Measurements from ENCODE around the gene TMEM108. TPM values are rescaled to one million over a fixed set of nuclear protein-coding genes. Genes with fewer than 3 reads are reported as not detected.

The TMEM108 gene
- total and polyA plus RNA-seq, 12 donors: 0.40 to 4.0 (median 1.5) TPM

GRCh38 chr3:133121450-133121849, 83.3 kb downstream of the TMEM108 start:
- H3K27ac ChIP-seq: no peak overlapping the region
- no peak for TF ChIP-seq CTCF (IDR thresholded peaks at IDR 0.05)
- H3K4me1 ChIP-seq: peaks cover 0 to 16% (median 6%) of the 10 kb centered on the region in 9 donors
- H3K9me3 ChIP-seq: no peaks in the 10 kb centered on the region
- intact Hi-C loops (cut with DNase I): no loop called here
- H3K36me3 ChIP-seq: no peaks in the 10 kb centered on the region
- H3K27me3 ChIP-seq: no peaks in the 10 kb centered on the region
- H3K4me3 ChIP-seq: no peak overlapping the region
- WGBS, 2 donors: 60 to 63% methylated on average over 3 of the region's 3 CpGs
- ATAC-seq (no peak), DNase-seq (no peak)

GRCh38 chr3:133123636-133124035, 85.4 kb downstream of the TMEM108 start:
- no peak for TF ChIP-seq CTCF (IDR thresholded peaks at IDR 0.05)
- ATAC-seq (peak in 1 of 8 donors; percentile 18), DNase-seq (no peak)
- H3K9me3 ChIP-seq: no peaks in the 10 kb centered on the region
- H3K4me3 ChIP-seq: no peak overlapping the region
- no peaks in the 10 kb centered on the region for H3K36me3 ChIP-seq
- H3K27ac ChIP-seq: peak overlapping the region in 1 of 10 donors; percentile 11
- 36 to 58% methylated on average over 1 of the region's 1 CpG for WGBS, 2 donors
- H3K27me3 ChIP-seq: no peaks in the 10 kb centered on the region
- peaks cover 0 to 16% (median 6%) of the 10 kb centered on the region in 9 donors for H3K4me1 ChIP-seq
- intact Hi-C loops (cut with DNase I): no loop called here

- Histone ChIP-seq H3K4me3 (peak overlapping the region in 1 of 10 donors; percentile 24), H3K4me1 (peaks cover 0 to 16% (median 6%) of the 10 kb centered on the region in 9 donors), H3K36me3 (no peaks in the 10 kb centered on the region), H3K27ac (peak overlapping the region in 2 of 10 donors; percentile 11 to 35), H3K27me3 (no peaks in the 10 kb centered on the region), H3K9me3 (no peaks in the 10 kb centered on the region)
- intact Hi-C loops (cut with DNase I): no loop called here
- WGBS, 2 donors: 24 to 34% methylated on average over 6 of the region's 6 CpGs
- ATAC-seq: peak; percentile 84 to 97 (median 90)
- DNase-seq: peak; percentile 23 to 25
- TF ChIP-seq CTCF (IDR thresholded peaks at IDR 0.05): no peak
Measured at GRCh38 chr3:133124511-133124910, 86.3 kb downstream of the TMEM108 start.

- no peak overlapping the region for H3K4me3 ChIP-seq
- no peaks in the 10 kb centered on the region for H3K9me3 ChIP-seq
- no peak for DNase-seq
- no peak for TF ChIP-seq CTCF (IDR thresholded peaks at IDR 0.05)
- ATAC-seq: no peak
- H3K27ac ChIP-seq: no peak overlapping the region
- intact Hi-C loops (cut with DNase I): no loop called here
- H3K27me3 ChIP-seq: no peaks in the 10 kb centered on the region
- H3K36me3 ChIP-seq: no peaks in the 10 kb centered on the region
- WGBS, 2 donors: 80 to 81% methylated on average over 4 of the region's 4 CpGs
- H3K4me1 ChIP-seq: peaks cover 0 to 16% (median 6%) of the 10 kb centered on the region in 9 donors
Measured at GRCh38 chr3:133125171-133125570, 87.0 kb downstream of the TMEM108 start.
